CD4-positive, alpha-beta T cell treated with Interleukin-6 at 100 ng/mL for 8 hours (primary cell): ENCODE data around the gene LIMS2.

Experiments used
- DNase-seq: peaks from one replicate; pipeline ENCODE4 v3.0.0-alpha.2; 2020; ENCODE audit warnings: mixed read lengths, low spot score

LIMS2 gene

GRCh38 chr2:127622561-127623387 is 52.6 kb downstream of the LIMS2 start:
- no peak for DNase-seq

- DNase-seq, result no peak
Measured at GRCh38 chr2:127621981-127622431, 53.3 kb downstream of the LIMS2 start.

- DNase-seq, result no peak
Measured at GRCh38 chr2:127620866-127621265, 54.5 kb downstream of the LIMS2 start.

GRCh38 chr2:127619877-127620705 is 55.2 kb downstream of the LIMS2 start:
- DNase-seq, result no peak

- no peak for DNase-seq
Measured at GRCh38 chr2:127619203-127619590, 56.1 kb downstream of the LIMS2 start.

GRCh38 chr2:127618551-127619202 is 56.7 kb downstream of the LIMS2 start:
- DNase-seq, result no peak

- no peak for DNase-seq
Measured at GRCh38 chr2:127615511-127616166, 59.7 kb downstream of the LIMS2 start.

- no peak for DNase-seq
Measured at GRCh38 chr2:127614731-127615130, 60.6 kb downstream of the LIMS2 start.

GRCh38 chr2:127614246-127614645 is 61.1 kb downstream of the LIMS2 start:
- no peak for DNase-seq

- DNase-seq, result no peak
Measured at GRCh38 chr2:127612111-127612822, 63.1 kb downstream of the LIMS2 start.

GRCh38 chr2:127611076-127611925 is 64.0 kb downstream of the LIMS2 start:
- no peak for DNase-seq

- DNase-seq, result no peak
Measured at GRCh38 chr2:127610561-127610960, 64.8 kb downstream of the LIMS2 start.

GRCh38 chr2:127609818-127610217 is 65.5 kb downstream of the LIMS2 start:
- no peak for DNase-seq

GRCh38 chr2:127609031-127609751 is 66.1 kb downstream of the LIMS2 start:
- DNase-seq, result no peak

- no peak for DNase-seq
Measured at GRCh38 chr2:127608061-127609030, 67.0 kb downstream of the LIMS2 start.

GRCh38 chr2:127607399-127607908 is 67.9 kb downstream of the LIMS2 start:
- DNase-seq, result no peak

- no peak for DNase-seq
Measured at GRCh38 chr2:127606625-127607398, 68.5 kb downstream of the LIMS2 start.
